HCT116 (cell line): Measurements from ENCODE around the gene PPP1CC.

ENCODE experiments used
- EZH2 ChIP-seq: fragments of 200-600 bp; sonication (generic); IDR thresholded peaks from 2 replicates; pipeline ENCODE4 v1.6.1; 2017; ENCODE audit warnings: antibody characterized with exemption, mixed run types
- JUND ChIP-seq: IDR thresholded peaks from 2 replicates; pipeline ENCODE4 v1.6.1; 2012
- POLR2A ChIP-seq: IDR thresholded peaks from 2 replicates; pipeline ENCODE4 v1.7.0; 2011; ENCODE audit warnings: borderline replicate concordance; ENCODE audit not compliant: insufficient read depth, insufficient read length; ENCODE audit errors: extremely low read depth
- POLR2AphosphoS5 ChIP-seq: IDR thresholded peaks from 2 replicates; pipeline ENCODE4 v1.6.1; 2011; ENCODE audit warnings: mild to moderate bottlenecking, low read depth, low read length, moderate library complexity
- RAD21 ChIP-seq: IDR thresholded peaks from 2 replicates; pipeline ENCODE4 v1.6.1; 2012; ENCODE audit warnings: low read depth, mild to moderate bottlenecking
- SIN3A ChIP-seq: IDR thresholded peaks from 2 replicates; pipeline ENCODE4 v1.6.1; 2012; ENCODE audit warnings: low read depth
- TCF7L2 ChIP-seq: IDR thresholded peaks from 2 replicates; pipeline ENCODE4 v1.7.0; 2011; ENCODE audit warnings: borderline replicate concordance, inconsistent platforms; ENCODE audit not compliant: insufficient read depth, insufficient read length; ENCODE audit errors: extremely low read depth
- ZFX ChIP-seq: fragments of 450-650 bp; IDR thresholded peaks from 2 replicates; pipeline ENCODE4 v1.6.1; 2017
- TF ChIP-seq, protein P1 (sequence below), 3 experiments: fragments of 200-600 bp in 1 of 3; sonication (generic) in 1 of 3; IDR thresholded peaks in 2 of 3; conservative IDR thresholded peaks in 1 of 3; 2 replicates each; pipeline ENCODE4 v1.5.1; 2012 to 2017; ENCODE audit warnings: low read depth in 2 of 3, low read length in 2 of 3, antibody characterized with exemption in 1 of 3, borderline replicate concordance in 1 of 3, control low read depth in 1 of 3, mild to moderate bottlenecking in 1 of 3, mixed read lengths in 1 of 3, mixed run types in 1 of 3, moderate library complexity in 1 of 3; ENCODE audit not compliant: insufficient read depth in 1 of 3
- TF ChIP-seq, protein P2 (sequence below): IDR thresholded peaks from 2 replicates; pipeline ENCODE4 v1.6.1; 2012; ENCODE audit warnings: low read depth
- TF ChIP-seq, protein P3 (sequence below): IDR thresholded peaks from 2 replicates; pipeline ENCODE4 v1.6.1; 2012
- TF ChIP-seq, protein P4 (sequence below): IDR thresholded peaks from 2 replicates; pipeline ENCODE4 v1.6.1; 2011; ENCODE audit warnings: mild to moderate bottlenecking, low read length, moderate library complexity; ENCODE audit not compliant: insufficient replicate concordance; ENCODE audit errors: extremely low read depth

DNA sequence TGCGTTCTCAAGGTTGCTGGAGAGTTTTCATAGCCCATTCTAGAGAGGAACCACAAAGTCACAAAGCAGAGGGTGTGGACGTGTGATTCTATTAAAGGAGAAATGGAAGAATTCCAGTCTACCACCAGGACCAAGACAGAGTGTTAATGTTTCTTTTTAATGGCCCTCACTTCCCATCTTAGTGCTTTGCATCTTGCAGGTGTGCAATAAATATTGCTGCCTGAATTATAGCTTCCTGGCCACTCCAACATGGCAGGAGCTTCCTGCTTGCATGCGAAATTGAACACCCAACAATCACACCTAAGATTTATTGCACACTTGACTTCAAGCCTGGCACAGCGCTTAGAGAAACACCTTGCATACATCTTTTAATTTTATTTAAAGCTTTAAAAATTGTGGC, 22.4 kb upstream of the PPP1CC start:
- TF ChIP-seq ZFX, result no peak
- TF ChIP-seq, protein P1, sequence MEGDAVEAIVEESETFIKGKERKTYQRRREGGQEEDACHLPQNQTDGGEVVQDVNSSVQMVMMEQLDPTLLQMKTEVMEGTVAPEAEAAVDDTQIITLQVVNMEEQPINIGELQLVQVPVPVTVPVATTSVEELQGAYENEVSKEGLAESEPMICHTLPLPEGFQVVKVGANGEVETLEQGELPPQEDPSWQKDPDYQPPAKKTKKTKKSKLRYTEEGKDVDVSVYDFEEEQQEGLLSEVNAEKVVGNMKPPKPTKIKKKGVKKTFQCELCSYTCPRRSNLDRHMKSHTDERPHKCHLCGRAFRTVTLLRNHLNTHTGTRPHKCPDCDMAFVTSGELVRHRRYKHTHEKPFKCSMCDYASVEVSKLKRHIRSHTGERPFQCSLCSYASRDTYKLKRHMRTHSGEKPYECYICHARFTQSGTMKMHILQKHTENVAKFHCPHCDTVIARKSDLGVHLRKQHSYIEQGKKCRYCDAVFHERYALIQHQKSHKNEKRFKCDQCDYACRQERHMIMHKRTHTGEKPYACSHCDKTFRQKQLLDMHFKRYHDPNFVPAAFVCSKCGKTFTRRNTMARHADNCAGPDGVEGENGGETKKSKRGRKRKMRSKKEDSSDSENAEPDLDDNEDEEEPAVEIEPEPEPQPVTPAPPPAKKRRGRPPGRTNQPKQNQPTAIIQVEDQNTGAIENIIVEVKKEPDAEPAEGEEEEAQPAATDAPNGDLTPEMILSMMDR (IDR thresholded peaks at IDR 0.05 in 2 of 3, conservative IDR thresholded peaks at IDR 0.05 in 1 of 3; ENCODE audit: borderline replicate concordance in 1 of 3, insufficient read depth in 1 of 3, low read depth in 2 of 3, low read length in 2 of 3), result no peak
- no peak for TF ChIP-seq POLR2A
- no peak for TF ChIP-seq EZH2
- no peak for TF ChIP-seq TCF7L2
- TF ChIP-seq, protein P2, sequence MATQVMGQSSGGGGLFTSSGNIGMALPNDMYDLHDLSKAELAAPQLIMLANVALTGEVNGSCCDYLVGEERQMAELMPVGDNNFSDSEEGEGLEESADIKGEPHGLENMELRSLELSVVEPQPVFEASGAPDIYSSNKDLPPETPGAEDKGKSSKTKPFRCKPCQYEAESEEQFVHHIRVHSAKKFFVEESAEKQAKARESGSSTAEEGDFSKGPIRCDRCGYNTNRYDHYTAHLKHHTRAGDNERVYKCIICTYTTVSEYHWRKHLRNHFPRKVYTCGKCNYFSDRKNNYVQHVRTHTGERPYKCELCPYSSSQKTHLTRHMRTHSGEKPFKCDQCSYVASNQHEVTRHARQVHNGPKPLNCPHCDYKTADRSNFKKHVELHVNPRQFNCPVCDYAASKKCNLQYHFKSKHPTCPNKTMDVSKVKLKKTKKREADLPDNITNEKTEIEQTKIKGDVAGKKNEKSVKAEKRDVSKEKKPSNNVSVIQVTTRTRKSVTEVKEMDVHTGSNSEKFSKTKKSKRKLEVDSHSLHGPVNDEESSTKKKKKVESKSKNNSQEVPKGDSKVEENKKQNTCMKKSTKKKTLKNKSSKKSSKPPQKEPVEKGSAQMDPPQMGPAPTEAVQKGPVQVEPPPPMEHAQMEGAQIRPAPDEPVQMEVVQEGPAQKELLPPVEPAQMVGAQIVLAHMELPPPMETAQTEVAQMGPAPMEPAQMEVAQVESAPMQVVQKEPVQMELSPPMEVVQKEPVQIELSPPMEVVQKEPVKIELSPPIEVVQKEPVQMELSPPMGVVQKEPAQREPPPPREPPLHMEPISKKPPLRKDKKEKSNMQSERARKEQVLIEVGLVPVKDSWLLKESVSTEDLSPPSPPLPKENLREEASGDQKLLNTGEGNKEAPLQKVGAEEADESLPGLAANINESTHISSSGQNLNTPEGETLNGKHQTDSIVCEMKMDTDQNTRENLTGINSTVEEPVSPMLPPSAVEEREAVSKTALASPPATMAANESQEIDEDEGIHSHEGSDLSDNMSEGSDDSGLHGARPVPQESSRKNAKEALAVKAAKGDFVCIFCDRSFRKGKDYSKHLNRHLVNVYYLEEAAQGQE, result no peak
- no peak for TF ChIP-seq JUND
- TF ChIP-seq RAD21, result no peak
- TF ChIP-seq, protein P3, sequence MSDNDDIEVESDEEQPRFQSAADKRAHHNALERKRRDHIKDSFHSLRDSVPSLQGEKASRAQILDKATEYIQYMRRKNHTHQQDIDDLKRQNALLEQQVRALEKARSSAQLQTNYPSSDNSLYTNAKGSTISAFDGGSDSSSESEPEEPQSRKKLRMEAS, result no peak
- no peak for TF ChIP-seq SIN3A
- TF ChIP-seq POLR2AphosphoS5, result no peak
- TF ChIP-seq, protein P4, sequence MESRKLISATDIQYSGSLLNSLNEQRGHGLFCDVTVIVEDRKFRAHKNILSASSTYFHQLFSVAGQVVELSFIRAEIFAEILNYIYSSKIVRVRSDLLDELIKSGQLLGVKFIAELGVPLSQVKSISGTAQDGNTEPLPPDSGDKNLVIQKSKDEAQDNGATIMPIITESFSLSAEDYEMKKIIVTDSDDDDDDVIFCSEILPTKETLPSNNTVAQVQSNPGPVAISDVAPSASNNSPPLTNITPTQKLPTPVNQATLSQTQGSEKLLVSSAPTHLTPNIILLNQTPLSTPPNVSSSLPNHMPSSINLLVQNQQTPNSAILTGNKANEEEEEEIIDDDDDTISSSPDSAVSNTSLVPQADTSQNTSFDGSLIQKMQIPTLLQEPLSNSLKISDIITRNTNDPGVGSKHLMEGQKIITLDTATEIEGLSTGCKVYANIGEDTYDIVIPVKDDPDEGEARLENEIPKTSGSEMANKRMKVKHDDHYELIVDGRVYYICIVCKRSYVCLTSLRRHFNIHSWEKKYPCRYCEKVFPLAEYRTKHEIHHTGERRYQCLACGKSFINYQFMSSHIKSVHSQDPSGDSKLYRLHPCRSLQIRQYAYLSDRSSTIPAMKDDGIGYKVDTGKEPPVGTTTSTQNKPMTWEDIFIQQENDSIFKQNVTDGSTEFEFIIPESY, result no peak
